ENCODE data around the gene CBX7.

The CBX7 gene

GRCh38 chr22:39152511-39153219 is at the start of gene CBX7:
TSS of gene CBX7 (minus strand) at chr22:39152680. CDS start at chr22:39152444, 236 bp downstream.
- peak; percentile 88 for DNase-seq

- no peak for DNase-seq
These were observed 45.1 kb upstream of the CBX7 start for GRCh38 chr22:39197578-39197977.

GRCh38 chr22:39194098-39194497 is 41.6 kb upstream of the CBX7 start:
- no peak for DNase-seq

- no peak for DNase-seq
These were observed 36.3 kb upstream of the CBX7 start for GRCh38 chr22:39188809-39189208.

- no peak for DNase-seq
These were observed 33.1 kb upstream of the CBX7 start for GRCh38 chr22:39185601-39186012.

- DNase-seq, result no peak
These were observed 32.4 kb upstream of the CBX7 start for GRCh38 chr22:39184586-39185577.

DNA sequence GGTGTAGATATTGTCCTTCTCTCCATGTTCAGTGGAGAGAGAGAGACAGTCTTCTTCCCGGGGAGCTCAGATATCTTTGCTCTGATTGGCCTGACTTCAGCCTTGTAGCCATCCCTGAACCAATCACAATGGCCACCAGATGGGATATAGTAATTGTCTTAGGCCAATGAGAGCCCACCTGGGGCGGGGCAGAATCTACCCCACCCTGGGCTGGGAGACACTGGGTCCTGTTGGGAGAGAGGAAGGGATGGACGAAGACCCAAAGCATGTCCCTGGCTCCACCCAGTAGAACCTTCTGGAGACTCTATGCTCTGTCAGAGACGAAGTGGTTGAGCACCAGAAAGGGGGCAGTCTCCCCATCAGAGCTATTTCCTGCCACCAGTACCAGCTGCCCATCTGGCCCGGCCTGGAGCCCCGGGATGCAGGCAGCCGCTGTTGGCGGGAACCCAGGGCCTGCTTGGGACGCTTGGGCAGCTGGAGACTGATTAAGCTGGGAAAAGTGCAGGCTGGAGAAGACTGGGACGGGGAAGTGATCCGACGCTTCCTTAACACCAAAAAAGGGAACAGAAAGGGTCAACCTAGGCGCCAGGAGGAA is 31.6 kb upstream of the CBX7 start:
- no peak for DNase-seq

DNA sequence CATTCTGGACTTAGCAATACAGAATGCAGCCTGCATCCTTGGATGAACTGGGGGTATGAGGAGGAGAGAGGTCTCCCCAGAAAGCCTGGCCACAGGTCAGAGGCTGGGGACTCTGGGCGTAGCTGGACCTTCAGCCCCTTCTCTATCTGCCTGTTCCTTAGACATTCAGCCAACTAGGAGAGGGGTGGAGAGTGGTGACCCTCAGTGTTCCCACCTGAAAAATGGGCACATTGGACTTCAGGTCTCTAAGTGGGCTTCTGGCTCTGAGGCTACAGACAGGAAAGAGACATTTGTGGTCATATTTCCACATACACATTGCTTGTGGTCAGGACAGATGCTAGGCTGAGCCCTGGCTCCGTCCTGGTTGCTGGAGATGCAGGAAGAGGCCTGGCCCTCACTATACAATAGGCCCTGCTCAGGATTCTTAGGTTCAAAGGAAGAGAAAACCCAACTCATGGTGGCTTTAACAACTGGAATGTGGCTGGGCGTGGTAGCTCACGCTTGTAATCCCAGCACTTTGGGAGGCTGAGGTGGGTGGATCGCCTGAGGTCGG is 30.1 kb upstream of the CBX7 start:
- no peak for DNase-seq

DNA sequence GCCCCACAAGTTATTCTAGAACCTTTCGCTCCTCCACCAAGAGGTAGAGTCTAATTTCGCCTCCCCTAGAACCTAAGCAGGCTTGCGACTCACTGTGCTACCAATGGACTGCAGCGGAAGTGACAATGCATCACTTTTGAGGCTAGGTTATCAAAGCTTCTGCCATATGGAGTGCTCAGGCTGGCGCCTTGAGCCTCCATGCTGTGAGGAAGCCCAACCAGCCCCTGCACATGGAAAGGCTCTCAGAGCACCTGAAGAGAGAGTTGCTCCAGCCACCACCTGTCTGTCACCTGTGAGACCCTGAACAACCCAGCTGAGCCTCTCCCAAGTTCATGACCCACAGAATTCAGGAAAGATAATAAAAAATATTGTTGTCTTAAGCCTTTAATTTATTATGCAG is 29.3 kb upstream of the CBX7 start:
- no peak for DNase-seq

- DNase-seq, result no peak
These were observed 28.9 kb upstream of the CBX7 start for GRCh38 chr22:39181356-39181755.

GRCh38 chr22:39179841-39180335 is 27.4 kb upstream of the CBX7 start:
- no peak for DNase-seq

DNA sequence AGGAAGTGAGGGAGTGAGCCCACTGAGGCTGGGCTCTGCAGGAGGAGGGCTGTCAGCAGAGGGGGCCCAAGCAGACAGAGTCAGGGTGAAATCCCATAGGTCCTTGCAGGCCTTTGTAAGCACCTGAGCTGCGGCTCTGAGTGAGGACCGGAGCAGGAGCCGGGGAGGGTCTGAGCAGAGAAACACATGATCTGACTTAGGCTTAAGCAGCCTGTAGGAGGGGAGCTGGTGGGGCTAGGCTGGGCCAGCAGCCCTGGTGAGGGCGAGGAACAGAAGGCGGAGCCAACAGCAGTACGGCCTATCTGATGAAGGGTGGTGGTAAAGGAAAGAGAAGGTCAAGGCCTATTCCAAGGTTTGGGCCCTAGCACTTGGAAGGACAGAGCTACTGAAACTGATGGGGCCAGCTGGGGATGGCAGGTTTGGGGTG is 26.9 kb upstream of the CBX7 start:
- no peak for DNase-seq

GRCh38 chr22:39178206-39179111 is 26.0 kb upstream of the CBX7 start:
- no peak for DNase-seq

DNA sequence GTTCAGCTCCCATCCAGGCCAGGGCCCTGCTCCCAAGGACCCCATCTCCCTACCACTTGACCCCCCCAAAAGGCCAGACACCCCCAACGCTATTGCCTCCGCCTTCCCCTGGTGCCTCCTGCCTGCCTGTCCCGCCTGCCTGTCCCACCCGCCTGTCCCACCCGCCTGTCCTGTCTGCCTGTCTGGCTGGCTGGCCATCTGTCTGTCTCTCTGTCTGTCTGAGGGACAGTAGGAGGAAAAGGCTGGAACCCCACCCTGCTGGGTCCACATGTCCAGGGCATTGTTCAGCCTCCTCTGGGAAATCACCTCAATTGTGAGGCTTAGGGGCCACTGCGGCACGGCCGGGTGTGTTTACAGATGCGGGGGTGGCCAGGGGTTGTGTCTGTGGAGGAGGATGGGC is 25.3 kb upstream of the CBX7 start:
- no peak for DNase-seq

- no peak for DNase-seq
These were observed 24.9 kb upstream of the CBX7 start for GRCh38 chr22:39177456-39177775.

GRCh38 chr22:39176714-39177455 is 24.4 kb upstream of the CBX7 start:
- no peak for DNase-seq

- no peak for DNase-seq
These were observed 23.7 kb upstream of the CBX7 start for GRCh38 chr22:39176143-39176713.

- DNase-seq, result no peak
These were observed 23.1 kb upstream of the CBX7 start for GRCh38 chr22:39175353-39176142.

GRCh38 chr22:39174498-39175352 is 22.2 kb upstream of the CBX7 start:
- DNase-seq, result peak; percentile 57

Measured in activated naive CD4-positive, alpha-beta T cell treated with anti-CD3 and anti-CD28 coated beads, Interleukin-2, amount 50 U/mL, for 16 hours (primary cell).